Activated naive CD4-positive, alpha-beta T cell treated with anti-CD3 and anti-CD28 coated beads for 36 hours (primary cell): ENCODE results near the gene TSPAN15. TPM values are rescaled to one million over a fixed set of nuclear protein-coding genes. Genes with fewer than 3 reads are reported as not detected.
A peak's percentile ranks its signal among the peaks of the same experiment; 100 is the strongest.

ENCODE experiments used
- CTCF ChIA-PET: fragments of 350-600 bp; sonication (Branson Sonifier 250); formaldehyde crosslinking; loops from one replicate; lab custom pipeline; 2021; ENCODE audit warnings: antibody characterized with exemption; lab: Charles Lee
- DNase-seq: peaks from one replicate; pipeline ENCODE4 v3.0.0-alpha.2; 2020
- H3K27ac Mint-ChIP-seq: one replicate; pipeline ENCODE4 v1.8.0; 2021; ENCODE audit warnings: mild to moderate bottlenecking, mixed read lengths
- H3K27me3 Mint-ChIP-seq: one replicate; pipeline ENCODE4 v1.8.0; 2021; ENCODE audit warnings: low read depth, mixed read lengths
- H3K36me3 Mint-ChIP-seq: one replicate; pipeline ENCODE4 v1.8.0; 2021; ENCODE audit warnings: low read depth, mixed read lengths
- H3K4me1 Mint-ChIP-seq: one replicate; pipeline ENCODE4 v1.8.0; 2021; ENCODE audit warnings: low read depth, mixed read lengths
- H3K4me3 Mint-ChIP-seq: one replicate; pipeline ENCODE4 v1.8.0; 2021; ENCODE audit warnings: mild to moderate bottlenecking, moderate library complexity, mixed read lengths
- H3K9me3 Mint-ChIP-seq: one replicate; pipeline ENCODE4 v1.8.0; 2021; ENCODE audit warnings: mixed read lengths
- intact Hi-C: fragments of 100-400 bp; cut with micrococcal nuclease; formaldehyde crosslinking; loops from one replicate; pipeline ENCODE4 v1.15.1; 2023
- total RNA-seq, 2 experiments: library from RNA; stranded (reverse); gene quantifications; one replicate each; pipeline ENCODE4 v1.2.3, GENCODE V29; 2021

The TSPAN15 gene
- total RNA-seq = 1 to 10 TPM in 1 of 2 experiments, under 1 TPM in 1; 0.72 to 1.1 TPM

DNA sequence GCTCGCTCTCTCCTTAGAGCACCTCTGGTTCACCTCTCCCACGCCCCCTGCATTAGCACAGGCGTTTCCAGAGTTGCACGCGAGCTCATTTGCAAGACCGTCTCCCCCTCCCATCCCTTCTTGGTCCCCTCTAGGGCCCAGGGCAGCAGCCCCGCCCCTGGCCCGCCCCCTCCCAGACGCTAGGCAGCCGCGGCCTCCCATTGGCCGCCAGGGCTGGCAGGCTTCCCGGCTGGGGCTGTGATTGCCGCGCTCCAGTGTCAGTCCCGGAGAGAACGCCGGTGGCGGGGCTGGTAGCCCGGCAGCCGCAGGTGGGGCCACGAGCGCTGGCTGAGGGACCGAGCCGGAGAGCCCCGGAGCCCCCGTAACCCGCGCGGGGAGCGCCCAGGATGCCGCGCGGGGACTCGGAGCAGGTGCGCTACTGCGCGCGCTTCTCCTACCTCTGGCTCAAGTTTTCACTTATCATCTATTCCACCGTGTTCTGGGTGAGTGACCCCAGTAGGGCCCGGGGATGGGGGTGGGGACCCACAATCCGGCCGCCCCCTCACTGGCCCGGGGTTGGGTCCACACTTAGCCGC is at the start of gene TSPAN15:
TSS of gene TSPAN15 (plus strand) at position 257 of the 575 bp plus-strand sequence. CDS start at position 387, 130 bp downstream.
- peak; percentile 84 for DNase-seq
- peak within 1 kb of the TSS; percentile 84 for H3K4me3 Mint-ChIP-seq
- intact Hi-C loops = loop anchor here (1.0 kb wide), 1 partner anchor 56 kb away; no protein-coding TSS in a partner anchor
- H3K27me3 Mint-ChIP-seq = peaks cover 2% of the 10 kb centered on the region
- peaks cover 11% of the 10 kb centered on the region for H3K4me1 Mint-ChIP-seq
- H3K9me3 Mint-ChIP-seq = no peaks in the 10 kb centered on the region
- no peaks in the 10 kb centered on the region for H3K36me3 Mint-ChIP-seq
- CTCF ChIA-PET = interaction anchor here (0.9 to 1.5 kb wide), 2 partner anchors 21 to 41 kb away, joined by 3 to 7 read pairs; no protein-coding TSS in a partner anchor
- H3K27ac Mint-ChIP-seq = no peak within 1 kb of the TSS

DNA sequence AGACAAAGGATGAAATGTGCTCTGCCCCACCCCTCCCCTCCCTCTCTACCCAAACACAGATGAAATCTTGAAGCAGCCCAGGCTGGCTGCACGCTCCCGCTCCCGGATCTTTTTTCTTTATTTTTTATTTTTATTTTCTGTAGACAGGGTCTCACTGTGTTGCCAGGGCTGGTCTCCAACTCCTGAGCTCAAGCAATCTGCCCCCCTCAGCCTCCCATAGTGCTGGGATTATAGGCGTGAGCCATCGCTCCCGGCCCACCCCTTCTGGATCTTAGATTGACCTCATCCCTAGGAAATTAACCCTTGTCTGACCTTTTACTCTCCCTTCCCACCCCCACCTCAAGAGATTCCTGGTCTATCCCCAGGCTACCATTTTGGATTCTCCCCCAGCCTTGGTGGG is 48.9 kb upstream of the TSPAN15 start:
- H3K27ac Mint-ChIP-seq = no peak overlapping the region
- no peaks in the 10 kb centered on the region for H3K9me3 Mint-ChIP-seq
- no peak for DNase-seq
- H3K4me3 Mint-ChIP-seq = no peak overlapping the region
- H3K27me3 Mint-ChIP-seq = no peaks in the 10 kb centered on the region
- CTCF ChIA-PET = interaction anchor here (0.6 to 1.1 kb wide), 2 partner anchors 9 to 11 kb away, joined by 3 to 4 read pairs; no protein-coding TSS in a partner anchor
- H3K36me3 Mint-ChIP-seq = peaks cover 28% of the 10 kb centered on the region
- no peaks in the 10 kb centered on the region for H3K4me1 Mint-ChIP-seq
- intact Hi-C loops = no loop called here

DNA sequence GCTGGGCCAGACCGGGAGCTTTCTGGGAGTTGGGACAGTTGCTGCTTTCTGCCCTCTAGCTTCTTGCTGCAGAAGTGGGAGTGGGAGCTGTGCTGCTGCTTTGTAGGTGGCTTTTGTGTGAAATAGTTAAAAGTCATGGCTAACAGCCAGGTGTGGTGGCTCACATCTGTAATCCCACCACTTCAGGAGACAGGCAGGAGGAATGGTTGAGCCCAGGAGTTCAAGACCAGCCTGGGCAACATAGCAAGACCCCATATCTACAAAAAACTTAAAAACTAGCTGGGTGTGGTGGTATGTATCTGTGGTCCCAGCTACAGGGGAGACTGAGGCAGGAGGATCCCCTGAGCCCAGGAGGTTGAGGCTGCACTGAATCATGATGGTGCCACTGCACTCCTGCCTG is 48.2 kb upstream of the TSPAN15 start:
- Mint-ChIP-seq H3K4me3 (no peak overlapping the region), H3K27me3 (no peaks in the 10 kb centered on the region), H3K4me1 (peaks cover 3% of the 10 kb centered on the region), H3K9me3 (no peaks in the 10 kb centered on the region), H3K27ac (peak overlapping the region; percentile 42), H3K36me3 (peaks cover 28% of the 10 kb centered on the region)
- DNase-seq = no peak
- intact Hi-C loops = no loop called here
- CTCF ChIA-PET = interaction anchor here (1.1 to 2.1 kb wide), 3 partner anchors 12 to 174 kb away, joined by 3 to 10 read pairs (median 4); no protein-coding TSS in a partner anchor

DNA sequence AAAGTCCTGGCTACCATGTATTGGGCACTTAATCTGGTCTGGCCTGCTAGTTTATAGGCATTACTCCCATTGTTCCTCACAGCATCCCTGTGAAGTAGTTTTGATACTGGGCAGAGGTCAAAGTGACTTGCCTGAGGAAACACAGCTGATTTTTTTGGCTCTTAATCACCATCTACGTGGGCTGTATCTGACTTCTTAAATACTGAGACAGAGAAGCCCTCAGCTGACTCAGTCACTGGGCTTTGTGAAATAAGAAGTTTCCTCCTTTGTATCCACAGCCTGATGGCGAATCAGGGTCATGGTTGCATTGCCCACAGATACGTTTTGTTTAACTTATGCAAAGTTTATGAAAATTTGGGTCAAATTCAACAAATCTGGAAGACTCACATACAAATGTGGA is 47.7 kb upstream of the TSPAN15 start:
- H3K9me3 Mint-ChIP-seq = no peaks in the 10 kb centered on the region
- intact Hi-C loops = no loop called here
- no peak for DNase-seq
- peaks cover 7% of the 10 kb centered on the region for H3K4me1 Mint-ChIP-seq
- CTCF ChIA-PET = interaction anchor here (0.5 to 2.1 kb wide), 4 partner anchors 13 to 174 kb away, joined by 3 to 10 read pairs (median 4); no protein-coding TSS in a partner anchor
- no peaks in the 10 kb centered on the region for H3K27me3 Mint-ChIP-seq
- H3K4me3 Mint-ChIP-seq = no peak overlapping the region
- peaks cover 27% of the 10 kb centered on the region for H3K36me3 Mint-ChIP-seq
- H3K27ac Mint-ChIP-seq = no peak overlapping the region

DNA sequence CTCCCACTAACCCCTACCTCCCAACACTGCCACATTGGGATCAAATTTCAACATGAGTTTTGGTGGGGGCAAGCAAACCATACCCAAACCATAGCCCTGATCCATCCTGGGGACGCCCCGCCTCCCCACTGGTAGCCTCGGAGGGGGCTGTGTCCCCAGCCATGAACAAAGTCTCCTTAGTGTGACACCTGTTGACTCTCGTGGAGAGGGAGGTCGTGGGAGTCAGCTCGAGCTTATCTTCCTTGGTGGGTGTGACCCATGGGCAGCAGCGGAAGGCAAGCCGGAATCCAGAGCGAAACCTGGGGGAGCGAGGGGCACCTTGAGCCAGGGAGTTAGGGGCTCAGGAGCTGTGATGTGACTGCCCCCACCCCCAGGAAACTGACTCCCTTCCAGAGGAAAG is 46.5 kb upstream of the TSPAN15 start:
- Mint-ChIP-seq H3K27ac (no peak overlapping the region), H3K4me3 (no peak overlapping the region), H3K27me3 (no peaks in the 10 kb centered on the region), H3K9me3 (no peaks in the 10 kb centered on the region), H3K4me1 (peaks cover 11% of the 10 kb centered on the region), H3K36me3 (peaks cover 22% of the 10 kb centered on the region)
- intact Hi-C loops = no loop called here
- CTCF ChIA-PET = interaction anchor here (2.1 to 4.2 kb wide), 2 partner anchors 165 to 171 kb away, joined by 10 to 52 read pairs; no protein-coding TSS in a partner anchor
- DNase-seq = no peak

DNA sequence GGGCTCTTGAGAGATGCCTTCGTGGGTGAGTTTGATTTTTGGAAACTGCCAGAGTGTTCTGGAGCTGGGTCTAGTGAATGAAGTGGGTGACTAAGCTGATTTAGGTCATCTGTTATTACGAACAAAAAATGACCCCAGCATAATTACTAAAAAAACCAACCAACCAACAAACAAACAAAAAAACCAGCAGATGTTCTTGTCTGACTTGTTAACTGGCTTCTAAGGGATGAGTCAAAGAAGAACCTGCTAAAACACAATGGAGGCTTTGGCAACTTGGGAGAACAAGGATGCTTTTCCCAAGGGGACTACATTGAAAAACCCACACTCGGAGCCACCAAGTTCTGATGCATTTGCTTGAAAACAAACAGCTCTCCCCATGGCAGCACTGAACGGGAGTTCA is 46.0 kb upstream of the TSPAN15 start:
- H3K27ac Mint-ChIP-seq = no peak overlapping the region
- DNase-seq = no peak
- intact Hi-C loops = no loop called here
- no peaks in the 10 kb centered on the region for H3K9me3 Mint-ChIP-seq
- peaks cover 22% of the 10 kb centered on the region for H3K36me3 Mint-ChIP-seq
- H3K27me3 Mint-ChIP-seq = no peaks in the 10 kb centered on the region
- CTCF ChIA-PET = interaction anchor here (0.7 to 4.2 kb wide), 4 partner anchors 12 to 213 kb away, joined by 3 to 52 read pairs (median 14); no protein-coding TSS in a partner anchor
- H3K4me3 Mint-ChIP-seq = no peak overlapping the region
- peaks cover 11% of the 10 kb centered on the region for H3K4me1 Mint-ChIP-seq

DNA sequence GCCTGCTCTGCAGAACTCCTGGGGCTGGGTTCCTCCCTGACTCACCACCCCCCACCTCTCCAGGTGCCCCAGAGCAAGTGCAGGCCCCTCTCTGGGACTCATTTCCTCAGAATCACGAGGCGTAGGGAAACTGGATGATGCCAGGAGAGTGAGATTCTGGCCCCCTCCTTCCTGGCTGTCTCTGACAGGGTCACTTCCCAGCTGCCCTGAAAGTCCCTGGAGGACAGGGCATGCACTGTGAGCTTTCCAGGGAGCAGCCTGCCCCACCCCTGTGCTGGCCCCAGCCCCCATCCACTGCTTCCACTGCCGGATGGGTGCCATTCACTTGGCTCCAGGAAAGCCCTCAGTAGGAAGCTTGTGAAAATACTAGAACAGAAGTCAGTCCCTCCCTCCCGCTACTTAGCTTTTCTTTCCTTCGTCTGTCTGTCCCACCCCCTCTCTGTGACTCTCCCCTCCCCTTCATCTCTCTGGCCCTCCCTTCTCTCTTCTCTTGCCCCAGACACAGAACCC is 44.9 kb upstream of the TSPAN15 start:
- H3K27me3 Mint-ChIP-seq = no peaks in the 10 kb centered on the region
- peaks cover 11% of the 10 kb centered on the region for H3K4me1 Mint-ChIP-seq
- no peaks in the 10 kb centered on the region for H3K9me3 Mint-ChIP-seq
- CTCF ChIA-PET = interaction anchor here (0.6 to 4.2 kb wide), 10 partner anchors 11 to 498 kb away, joined by 3 to 52 read pairs (median 9); no protein-coding TSS in a partner anchor
- no peak overlapping the region for H3K27ac Mint-ChIP-seq
- intact Hi-C loops = no loop called here
- H3K4me3 Mint-ChIP-seq = no peak overlapping the region
- peaks cover 15% of the 10 kb centered on the region for H3K36me3 Mint-ChIP-seq
- DNase-seq = no peak

DNA sequence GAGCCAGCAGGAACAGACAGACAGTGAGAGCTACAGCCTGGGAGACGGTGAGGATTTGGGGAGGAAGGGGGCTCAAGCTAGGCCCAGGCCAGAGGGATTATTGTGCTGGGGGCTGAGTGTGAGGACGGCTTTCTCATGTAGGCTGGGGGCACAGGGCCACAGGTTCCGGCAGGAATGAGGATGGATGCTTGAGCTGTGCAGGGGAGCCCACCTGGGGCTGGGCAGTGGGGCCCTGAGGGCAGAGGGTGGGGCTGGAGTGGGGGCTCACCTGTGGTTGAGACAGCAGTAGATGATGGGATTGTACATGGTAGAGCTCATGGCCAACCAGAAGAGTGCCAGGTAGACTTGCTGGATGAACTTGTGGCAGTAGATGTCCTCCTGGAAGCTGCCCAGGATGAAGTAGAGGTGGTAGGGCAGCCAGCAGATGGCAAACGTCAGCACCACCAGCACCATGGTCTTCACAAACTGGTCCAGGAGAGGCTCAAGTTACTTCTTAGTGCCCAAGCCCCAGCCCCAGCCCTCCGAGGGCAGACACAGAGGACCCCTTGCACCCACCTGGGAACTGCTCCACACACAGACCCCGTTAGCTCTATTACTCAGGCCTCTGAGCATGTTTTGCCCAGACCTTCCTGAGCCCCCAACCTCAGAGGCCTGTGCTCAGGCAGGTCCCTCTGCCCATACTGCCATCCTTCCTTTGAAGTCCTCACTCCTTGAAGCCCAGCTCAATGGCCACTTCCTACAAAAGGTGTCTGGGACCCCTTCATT is 44.3 kb upstream of the TSPAN15 start:
- intact Hi-C loops = no loop called here
- Mint-ChIP-seq H3K4me1 (peaks cover 11% of the 10 kb centered on the region), H3K36me3 (peaks cover 10% of the 10 kb centered on the region), H3K27ac (no peak overlapping the region), H3K9me3 (no peaks in the 10 kb centered on the region), H3K4me3 (no peak overlapping the region), H3K27me3 (no peaks in the 10 kb centered on the region)
- DNase-seq = no peak
- CTCF ChIA-PET = interaction anchor here (0.5 to 4.2 kb wide), 18 partner anchors 9 to 498 kb away, joined by 3 to 52 read pairs (median 4); no protein-coding TSS in a partner anchor

DNA sequence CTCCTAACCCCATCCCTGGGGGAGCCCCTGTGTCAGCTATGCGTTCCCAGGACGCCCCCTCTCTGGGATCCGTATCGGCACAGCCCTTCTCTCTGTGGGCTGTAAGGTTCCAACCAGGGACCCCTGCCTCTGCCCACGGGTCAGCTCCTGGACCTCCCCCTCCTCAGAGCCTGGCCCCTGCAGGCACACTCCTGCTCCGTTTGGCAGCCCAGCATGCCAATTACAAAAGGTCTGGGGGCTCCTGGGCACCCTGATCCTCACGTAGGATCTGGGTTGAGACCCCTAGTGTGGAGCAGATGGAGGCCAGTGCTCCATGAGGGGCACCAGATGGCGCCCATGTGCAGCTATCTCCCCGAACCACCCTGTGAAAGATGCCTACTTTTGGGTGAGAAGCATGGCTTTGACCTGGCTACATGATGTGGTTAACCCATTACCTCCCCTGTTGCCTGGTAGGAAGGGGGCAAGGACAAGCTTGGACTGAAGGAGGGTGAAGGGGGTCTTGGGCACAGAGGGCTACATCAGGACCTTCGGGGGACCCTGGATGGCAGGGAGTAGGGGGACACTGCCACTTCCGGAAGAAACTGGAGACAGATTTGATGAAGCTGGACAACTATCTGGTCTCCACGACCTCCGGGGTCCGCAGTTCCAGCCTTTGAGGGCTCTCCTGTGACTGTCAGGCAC is 43.5 kb upstream of the TSPAN15 start:
- peaks cover 11% of the 10 kb centered on the region for H3K4me1 Mint-ChIP-seq
- CTCF ChIA-PET = interaction anchor here (0.5 to 4.2 kb wide), 30 partner anchors 9 to 402 kb away, joined by 3 to 52 read pairs (median 4); no protein-coding TSS in a partner anchor
- peaks cover 3% of the 10 kb centered on the region for H3K36me3 Mint-ChIP-seq
- H3K4me3 Mint-ChIP-seq = peak overlapping the region; percentile 58
- no peak overlapping the region for H3K27ac Mint-ChIP-seq
- intact Hi-C loops = loop anchor here (1.0 to 2.0 kb wide), 9 partner anchors 89 to 451 kb away; partner anchors contain the start of genes DDX21, FAM241B, KIFBP and SRGN
- DNase-seq = peak; percentile 33
- no peaks in the 10 kb centered on the region for H3K9me3 Mint-ChIP-seq
- no peaks in the 10 kb centered on the region for H3K27me3 Mint-ChIP-seq

DNA sequence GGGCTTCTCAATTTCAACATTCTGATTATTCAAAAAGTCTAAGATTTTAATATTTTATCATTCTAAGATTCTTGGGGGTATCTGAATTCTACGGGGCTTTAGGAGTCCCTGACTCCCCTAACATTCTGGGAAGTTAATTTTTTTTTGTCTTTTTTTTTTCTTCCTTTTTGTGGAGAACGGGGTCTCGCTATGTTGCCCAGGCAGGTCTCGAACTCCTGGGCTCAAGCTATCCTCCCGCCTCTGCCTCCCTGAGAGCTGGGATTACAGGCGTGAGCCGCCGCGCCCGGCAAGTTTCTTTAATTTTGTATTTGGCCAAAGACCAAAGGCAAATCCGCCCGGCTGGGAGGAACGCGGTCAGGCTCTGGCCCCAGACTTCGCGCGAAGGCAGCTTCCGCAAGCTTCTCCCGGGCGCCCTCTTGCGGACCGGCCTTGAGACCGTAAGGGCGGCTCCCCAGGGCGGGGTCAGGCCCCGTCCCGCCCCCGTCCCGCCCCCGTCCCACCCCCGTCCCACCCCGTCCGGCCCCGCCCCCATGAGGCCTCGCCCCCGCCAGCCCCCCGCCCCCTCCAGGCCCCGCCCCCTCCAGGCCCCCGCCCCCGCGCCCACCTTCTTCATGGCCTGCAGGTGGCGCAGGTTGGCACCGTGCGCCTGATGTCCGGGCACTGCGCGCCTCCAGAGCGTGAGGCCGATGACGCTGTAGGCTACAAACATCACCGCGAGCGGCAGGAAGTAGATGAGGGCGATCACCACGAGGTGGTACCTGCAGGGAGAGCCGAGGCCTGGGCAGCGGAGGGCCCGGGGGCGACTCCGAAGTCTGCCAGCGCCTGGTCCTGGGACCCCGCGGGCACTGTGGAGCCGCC is 42.7 kb upstream of the TSPAN15 start:
- Mint-ChIP-seq H3K9me3 (no peaks in the 10 kb centered on the region), H3K27ac (no peak overlapping the region), H3K36me3 (no peaks in the 10 kb centered on the region), H3K4me1 (peaks cover 12% of the 10 kb centered on the region), H3K27me3 (no peaks in the 10 kb centered on the region), H3K4me3 (peak overlapping the region; percentile 58)
- DNase-seq = peak; percentile 93
- CTCF ChIA-PET = interaction anchor here (0.7 to 4.2 kb wide), 23 partner anchors 11 to 403 kb away, joined by 3 to 52 read pairs (median 4); no protein-coding TSS in a partner anchor
- intact Hi-C loops = loop anchor here (1.0 to 2.0 kb wide), 10 partner anchors 16 to 452 kb away; partner anchors contain the start of genes DDX21, FAM241B, KIFBP and SRGN

DNA sequence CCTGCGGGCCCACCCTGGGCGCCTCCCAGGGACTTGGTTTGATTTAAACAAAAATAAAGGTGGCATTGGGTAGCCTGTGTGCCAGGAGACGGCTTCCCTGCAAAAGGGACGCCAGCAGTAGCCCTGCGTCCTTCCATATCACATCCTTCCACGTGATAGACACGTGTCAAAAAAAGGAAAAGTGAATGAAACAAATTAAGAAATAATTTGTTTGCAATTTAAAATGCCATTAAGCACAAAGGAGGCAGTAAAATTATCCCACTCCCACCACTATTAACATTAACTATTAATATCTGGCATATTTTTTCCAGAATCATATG is 42.1 kb upstream of the TSPAN15 start:
- H3K4me3 Mint-ChIP-seq = no peak overlapping the region
- no peak for DNase-seq
- no peak overlapping the region for H3K27ac Mint-ChIP-seq
- no peaks in the 10 kb centered on the region for H3K36me3 Mint-ChIP-seq
- intact Hi-C loops = loop anchor here (1.0 to 2.0 kb wide), 6 partner anchors 15 to 420 kb away; partner anchors contain the start of genes FAM241B, KIFBP, SRGN and VPS26A
- H3K9me3 Mint-ChIP-seq = no peaks in the 10 kb centered on the region
- no peaks in the 10 kb centered on the region for H3K27me3 Mint-ChIP-seq
- peaks cover 12% of the 10 kb centered on the region for H3K4me1 Mint-ChIP-seq
- CTCF ChIA-PET = interaction anchor here (1.0 to 4.2 kb wide), 6 partner anchors 16 to 180 kb away, joined by 3 to 52 read pairs (median 16); no protein-coding TSS in a partner anchor
